Fibroblast of lung (primary cell): ENCODE measurements around the gene ADD2.

Source experiments
- CTCF ChIP-seq, 2 donors: IDR thresholded peaks in 1 of 2; conservative IDR thresholded peaks in 1 of 2; 1 replicate in 1 of 2; 2 replicates in 1 of 2; pipeline ENCODE4 v1.5.1; 2011 to 2012; ENCODE audit warnings: low read length in 2 of 2, control low read depth in 1 of 2, inconsistent platforms in 1 of 2, low read depth in 1 of 2, mild to moderate bottlenecking in 1 of 2
- EZH2 ChIP-seq: IDR thresholded peaks from 2 replicates; pipeline ENCODE4 v1.5.1; 2012; ENCODE audit warnings: low read length, control low read depth, mild to moderate bottlenecking; ENCODE audit errors: missing control alignments

- TF ChIP-seq CTCF (conservative IDR thresholded peaks at IDR 0.05 in 1 of 2, IDR thresholded peaks at IDR 0.05 in 1 of 2; ENCODE audit: low read depth in 1 of 2, low read length in 2 of 2) (no peak), EZH2 (no peak)
Measured at GRCh38 chr2:70655786-70656185, 112.2 kb downstream of the ADD2 start.
